ENCODE measurements around the gene ALG12. TPM values are rescaled to one million over a fixed set of nuclear protein-coding genes. Genes with fewer than 3 reads are reported as not detected.

Gene ALG12
- total and polyA plus RNA-seq, 2 of the 13 experiments (the other 11 are each of a cell fraction or from before 2014, with no cell fraction given), result 7.8 to 15.8 TPM

GRCh38 chr22:49942565-49943404 is 24.5 kb upstream of the ALG12 start (continued):
- TF ChIP-seq KIAA2018 (CRISPR knock-in tag; IDR thresholded peaks at IDR 0.05; ENCODE audit: borderline replicate concordance) (no peak), ATAD3A (CRISPR knock-in tag; IDR thresholded peaks at IDR 0.05) (no peak), RAD21 (CRISPR knock-in tag; IDR thresholded peaks at IDR 0.05) (peak; percentile 36; the same call in 1 of the 2 replicates), SMC3 (IDR thresholded peaks at IDR 0.05; ENCODE audit: low read length) (no peak), NFE2L2 (IDR thresholded peaks at IDR 0.05; ENCODE audit: low read length) (no peak), ZNF230 (CRISPR knock-in tag; IDR thresholded peaks at IDR 0.05) (peak; percentile 86; the same call in 1 of the 2 replicates), RAD51 (IDR thresholded peaks at IDR 0.05; ENCODE audit: borderline replicate concordance) (peak; percentile 33; the same call in 1 of the 2 replicates), LCORL (IDR thresholded peaks at IDR 0.05) (peak; percentile 47; the same call in 1 of the 2 replicates), LCORL (CRISPR knock-in tag; IDR thresholded peaks at IDR 0.05) (no peak; the same call in 1 of the 2 replicates), XRCC5 (optimal IDR thresholded peaks at IDR 0.05; ENCODE audit: low read length) (peak; percentile 76), GATAD2A (CRISPR knock-in tag; IDR thresholded peaks at IDR 0.05) (peak; percentile 41; the same call in 1 of the 2 replicates), ZBTB3 (CRISPR knock-in tag; IDR thresholded peaks at IDR 0.05; ENCODE audit: borderline replicate concordance, low read depth) (peak; percentile 96), ZNF597 (CRISPR knock-in tag; IDR thresholded peaks at IDR 0.05) (no peak), KMT2B (CRISPR knock-in tag; IDR thresholded peaks at IDR 0.05) (0 out of 2 replicates have a peak, but pooled peaks have one; percentile 26), THAP11 (CRISPR knock-in tag; IDR thresholded peaks at IDR 0.05) (peak; percentile 41; the same call in 1 of the 2 replicates), ZNF10 (CRISPR knock-in tag; IDR thresholded peaks at IDR 0.05; ENCODE audit: borderline replicate concordance, low read depth) (no peak), SNAI1 (CRISPR knock-in tag; IDR thresholded peaks at IDR 0.05; ENCODE audit: borderline replicate concordance) (no peak), ZNF780A (CRISPR knock-in tag; IDR thresholded peaks at IDR 0.05) (0 out of 2 replicates have a peak, but pooled peaks have one; percentile 45), SP4 (CRISPR knock-in tag; IDR thresholded peaks at IDR 0.05) (no peak), CHCHD3 (CRISPR knock-in tag; IDR thresholded peaks at IDR 0.05) (no peak), SALL1 (CRISPR knock-in tag; IDR thresholded peaks at IDR 0.05) (peak; percentile 43), ZFX (CRISPR knock-in tag; IDR thresholded peaks at IDR 0.05; ENCODE audit: low read depth) (peak; percentile 96), ZEB1 (IDR thresholded peaks at IDR 0.05; ENCODE audit: insufficient replicate concordance, low read depth) (peak; percentile 87)
